ENCODE data around the gene LEP. TPM values are rescaled to one million over a fixed set of nuclear protein-coding genes. Genes with fewer than 3 reads are reported as not detected.
A peak's percentile ranks its signal among the peaks of the same experiment; 100 is the strongest.
"Not testable (repeated sequence)": the region's sequence is repeated elsewhere in the genome, so short reads cannot be mapped to it uniquely, and the experiment has no call there.

Gene LEP
- total RNA-seq, 2 experiments from 2014 or later = not detected

GRCh38 chr7:128234476-128235026, 6.5 kb upstream of the LEP start:
- Mint-ChIP-seq H3K36me3 (ENCODE audit: low read depth) (peaks cover 3% of the 10 kb centered on the region), H3K27ac (no peak overlapping the region), H3K27me3 (peaks cover 3% of the 10 kb centered on the region), H3K4me1 (ENCODE audit: low read depth) (peaks cover 10% of the 10 kb centered on the region), H3K4me3 (no peak overlapping the region), H3K9me3 (peaks cover 10% of the 10 kb centered on the region)
- TF ChIP-seq, protein P1, sequence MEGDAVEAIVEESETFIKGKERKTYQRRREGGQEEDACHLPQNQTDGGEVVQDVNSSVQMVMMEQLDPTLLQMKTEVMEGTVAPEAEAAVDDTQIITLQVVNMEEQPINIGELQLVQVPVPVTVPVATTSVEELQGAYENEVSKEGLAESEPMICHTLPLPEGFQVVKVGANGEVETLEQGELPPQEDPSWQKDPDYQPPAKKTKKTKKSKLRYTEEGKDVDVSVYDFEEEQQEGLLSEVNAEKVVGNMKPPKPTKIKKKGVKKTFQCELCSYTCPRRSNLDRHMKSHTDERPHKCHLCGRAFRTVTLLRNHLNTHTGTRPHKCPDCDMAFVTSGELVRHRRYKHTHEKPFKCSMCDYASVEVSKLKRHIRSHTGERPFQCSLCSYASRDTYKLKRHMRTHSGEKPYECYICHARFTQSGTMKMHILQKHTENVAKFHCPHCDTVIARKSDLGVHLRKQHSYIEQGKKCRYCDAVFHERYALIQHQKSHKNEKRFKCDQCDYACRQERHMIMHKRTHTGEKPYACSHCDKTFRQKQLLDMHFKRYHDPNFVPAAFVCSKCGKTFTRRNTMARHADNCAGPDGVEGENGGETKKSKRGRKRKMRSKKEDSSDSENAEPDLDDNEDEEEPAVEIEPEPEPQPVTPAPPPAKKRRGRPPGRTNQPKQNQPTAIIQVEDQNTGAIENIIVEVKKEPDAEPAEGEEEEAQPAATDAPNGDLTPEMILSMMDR (IDR thresholded peaks at IDR 0.05) = no peak
- no peak for DNase-seq
- ChIA-PET POLR2A (no interaction called here), CTCF (no interaction called here)
- intact Hi-C loops (cut with micrococcal nuclease) = no loop called here
- no peak for ATAC-seq

GRCh38 chr7:128235471-128235870, 5.6 kb upstream of the LEP start:
- Mint-ChIP-seq H3K9me3 (peaks cover 11% of the 10 kb centered on the region), H3K27me3 (peaks cover 2% of the 10 kb centered on the region), H3K4me3 (no peak overlapping the region), H3K4me1 (ENCODE audit: low read depth) (peaks cover 10% of the 10 kb centered on the region), H3K27ac (no peak overlapping the region), H3K36me3 (ENCODE audit: low read depth) (peaks cover 3% of the 10 kb centered on the region)
- ATAC-seq (no peak), DNase-seq (no peak)
- ChIA-PET POLR2A (no interaction called here), CTCF (no interaction called here)
- TF ChIP-seq, protein P1 (IDR thresholded peaks at IDR 0.05) = no peak
- intact Hi-C loops (cut with micrococcal nuclease) = no loop called here

DNA sequence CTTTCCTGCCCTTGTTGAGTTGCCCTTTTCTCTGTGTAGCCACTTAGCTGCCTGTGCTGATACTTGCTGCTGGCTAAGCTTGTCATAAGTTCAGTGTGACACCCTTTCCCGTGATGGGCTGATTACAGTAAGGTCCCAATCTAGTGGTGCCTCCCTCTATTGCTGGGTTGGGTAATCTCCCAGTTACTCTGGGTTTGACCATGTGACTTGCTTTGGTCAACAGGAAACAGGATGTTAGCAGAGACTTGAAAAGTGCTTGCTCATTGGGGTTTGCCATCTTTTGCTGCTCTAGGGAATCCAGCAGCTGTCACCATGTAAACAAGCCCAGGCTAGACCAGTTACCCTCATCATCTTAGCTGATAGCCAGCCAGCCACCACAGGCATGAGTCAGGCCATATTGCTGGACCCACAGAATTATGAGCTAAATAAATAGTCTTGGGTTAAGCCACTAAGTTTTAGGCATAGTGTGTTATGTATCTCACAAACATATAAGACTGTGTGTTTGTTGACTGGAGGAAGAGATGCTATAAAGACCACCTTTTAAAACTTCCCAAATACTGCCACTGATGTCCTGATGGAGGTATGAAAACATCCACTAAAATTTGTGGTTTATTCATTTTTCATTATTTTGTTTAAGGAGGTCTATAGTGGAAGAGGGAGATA, 4.0 kb upstream of the LEP start:
- no peak overlapping the region for H3K4me3 Mint-ChIP-seq
- H3K27ac Mint-ChIP-seq = peak overlapping the region; percentile 17
- peaks cover 3% of the 10 kb centered on the region for H3K36me3 Mint-ChIP-seq (ENCODE audit: low read depth)
- TF ChIP-seq, protein P1 (IDR thresholded peaks at IDR 0.05) = no peak
- H3K9me3 Mint-ChIP-seq = peaks cover 11% of the 10 kb centered on the region
- peaks cover 10% of the 10 kb centered on the region for H3K4me1 Mint-ChIP-seq (ENCODE audit: low read depth)
- H3K27me3 Mint-ChIP-seq = peaks cover 11% of the 10 kb centered on the region
- ATAC-seq (peak; percentile 94), DNase-seq (peak; percentile 51)
- intact Hi-C loops (cut with micrococcal nuclease) = no loop called here
- POLR2A ChIA-PET = interaction anchor here (0.6 to 1.3 kb wide), 2 partner anchors 9 to 34 kb away, joined by 3 read pairs; no protein-coding TSS in a partner anchor
- CTCF ChIA-PET = interaction anchor here (0.9 to 1.6 kb wide), 4 partner anchors 10 to 168 kb away, joined by 3 to 5 read pairs (median 4); no protein-coding TSS in a partner anchor

DNA sequence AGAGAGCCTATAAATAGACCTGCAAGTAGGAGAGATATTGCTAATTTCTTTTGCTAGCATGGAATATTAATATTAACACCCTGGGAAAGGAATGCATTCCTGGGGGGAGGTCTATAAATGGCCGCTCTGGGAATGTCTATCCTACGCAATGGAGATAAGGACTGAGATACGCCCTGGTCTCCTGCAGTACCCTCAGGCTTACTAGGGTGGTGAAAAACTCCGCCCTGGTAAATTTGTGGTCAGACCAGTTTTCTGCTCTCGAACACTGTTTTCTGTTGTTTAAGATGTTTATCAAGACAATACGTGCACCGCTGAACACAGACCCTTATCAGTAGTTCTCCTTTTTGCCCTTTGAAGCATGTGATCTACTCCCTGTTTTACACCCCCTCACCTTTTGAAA, 1.9 kb upstream of the LEP start:
- ATAC-seq; H3K27ac Mint-ChIP-seq; intact Hi-C loops (cut with micrococcal nuclease); H3K36me3 Mint-ChIP-seq (ENCODE audit: low read depth); H3K4me3 Mint-ChIP-seq; CTCF ChIA-PET; DNase-seq: not testable (repeated sequence)
- H3K9me3 Mint-ChIP-seq = peaks cover 11% of the 10 kb centered on the region
- H3K4me1 Mint-ChIP-seq (ENCODE audit: low read depth) = peaks cover 10% of the 10 kb centered on the region
- H3K27me3 Mint-ChIP-seq = peaks cover 14% of the 10 kb centered on the region
- POLR2A ChIA-PET = interaction anchor here (0.6 kb wide), 1 partner anchor 57 kb away, joined by 3 read pairs; no protein-coding TSS in a partner anchor

DNA sequence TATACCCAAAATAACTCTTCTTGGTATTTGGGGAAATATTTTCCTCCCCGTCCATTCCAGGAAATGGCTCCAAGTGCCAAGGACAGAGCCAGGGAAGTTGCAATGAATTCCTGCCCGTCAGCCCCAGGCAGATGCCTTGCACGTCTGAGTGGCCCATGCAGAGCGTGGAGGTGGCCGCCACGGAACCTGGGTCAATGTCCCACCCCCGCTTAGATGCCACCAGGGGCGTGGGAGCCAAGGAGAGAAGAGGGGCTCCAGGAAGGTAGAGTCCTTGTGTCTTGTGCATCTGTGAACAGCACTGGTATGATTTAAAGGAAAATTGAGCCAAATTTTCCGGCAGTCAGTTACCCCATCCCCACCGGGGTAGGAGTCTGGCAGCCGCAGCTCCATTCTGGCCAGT, 1.6 kb downstream of the LEP start:
- no peaks in the 10 kb centered on the region for H3K4me1 Mint-ChIP-seq (ENCODE audit: low read depth)
- H3K36me3 Mint-ChIP-seq (ENCODE audit: low read depth) = peaks cover 3% of the 10 kb centered on the region
- peaks cover 11% of the 10 kb centered on the region for H3K9me3 Mint-ChIP-seq
- H3K4me3 Mint-ChIP-seq = no peak overlapping the region
- DNase-seq = no peak
- intact Hi-C loops (cut with micrococcal nuclease) = no loop called here
- peaks cover 14% of the 10 kb centered on the region for H3K27me3 Mint-ChIP-seq
- ChIA-PET CTCF (no interaction called here), POLR2A (no interaction called here)
- H3K27ac Mint-ChIP-seq = no peak overlapping the region
- TF ChIP-seq, protein P1 (IDR thresholded peaks at IDR 0.05) = no peak
- no peak for ATAC-seq

Measured in activated CD8-positive, alpha-beta T cell treated with anti-CD3 and anti-CD28 coated beads for 36 hours (primary cell).